CD1c-positive myeloid dendritic cell (primary cell): ENCODE data around the gene CYP19A1.

ENCODE experiments used
- DNase-seq: peaks from one replicate; pipeline ENCODE4 v3.0.0-alpha.2; 2016; ENCODE audit errors: extremely low spot score

The CYP19A1 gene

GRCh38 chr15:51325167-51325566, 13.2 kb downstream of the CYP19A1 start:
- DNase-seq: no peak

DNA sequence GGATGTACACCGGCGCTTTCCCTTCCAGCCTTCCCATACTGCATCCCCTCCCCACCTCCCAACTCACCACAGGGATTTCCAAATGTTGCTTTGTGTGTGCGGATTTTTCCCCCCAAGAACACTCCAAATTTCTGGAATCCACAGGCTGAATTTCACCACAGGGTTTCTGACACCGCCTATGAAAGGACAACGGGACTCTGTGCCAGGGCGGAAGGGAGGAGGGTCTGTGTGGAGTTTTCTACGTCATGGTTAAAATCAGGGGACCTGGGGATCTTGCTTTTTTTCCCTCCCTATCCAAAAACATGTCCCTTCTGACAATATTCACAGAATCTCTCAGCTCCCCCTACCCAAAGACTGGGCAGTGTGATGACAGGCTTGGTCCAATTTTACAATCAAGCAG, 14.6 kb downstream of the CYP19A1 start:
- DNase-seq: no peak

- DNase-seq: peak; percentile 86
These were observed 15.6 kb downstream of the CYP19A1 start for GRCh38 chr15:51322621-51323296.

- no peak for DNase-seq
These were observed 17.1 kb downstream of the CYP19A1 start for GRCh38 chr15:51321316-51321715.

- no peak for DNase-seq
These were observed 17.6 kb downstream of the CYP19A1 start for GRCh38 chr15:51320843-51321242.

DNA sequence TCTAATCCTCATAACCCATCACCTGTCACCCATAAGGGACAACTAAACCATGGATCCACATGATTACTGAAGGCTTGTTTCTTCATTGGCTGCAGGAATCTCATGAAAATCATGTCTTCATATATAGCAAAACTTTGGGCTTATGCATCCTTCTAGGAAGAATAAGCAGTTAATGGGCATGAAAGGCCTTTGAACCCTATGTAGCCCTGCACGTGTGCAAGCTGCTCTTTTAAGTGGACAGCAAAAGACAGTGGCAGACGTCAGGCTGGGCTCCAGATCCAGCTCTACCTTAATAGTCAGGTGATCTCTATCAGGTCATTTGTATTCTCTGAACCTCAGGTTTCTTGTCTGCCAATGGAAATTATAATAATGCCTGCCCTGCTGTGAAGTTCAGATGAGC, 18.9 kb downstream of the CYP19A1 start:
- DNase-seq: no peak

DNA sequence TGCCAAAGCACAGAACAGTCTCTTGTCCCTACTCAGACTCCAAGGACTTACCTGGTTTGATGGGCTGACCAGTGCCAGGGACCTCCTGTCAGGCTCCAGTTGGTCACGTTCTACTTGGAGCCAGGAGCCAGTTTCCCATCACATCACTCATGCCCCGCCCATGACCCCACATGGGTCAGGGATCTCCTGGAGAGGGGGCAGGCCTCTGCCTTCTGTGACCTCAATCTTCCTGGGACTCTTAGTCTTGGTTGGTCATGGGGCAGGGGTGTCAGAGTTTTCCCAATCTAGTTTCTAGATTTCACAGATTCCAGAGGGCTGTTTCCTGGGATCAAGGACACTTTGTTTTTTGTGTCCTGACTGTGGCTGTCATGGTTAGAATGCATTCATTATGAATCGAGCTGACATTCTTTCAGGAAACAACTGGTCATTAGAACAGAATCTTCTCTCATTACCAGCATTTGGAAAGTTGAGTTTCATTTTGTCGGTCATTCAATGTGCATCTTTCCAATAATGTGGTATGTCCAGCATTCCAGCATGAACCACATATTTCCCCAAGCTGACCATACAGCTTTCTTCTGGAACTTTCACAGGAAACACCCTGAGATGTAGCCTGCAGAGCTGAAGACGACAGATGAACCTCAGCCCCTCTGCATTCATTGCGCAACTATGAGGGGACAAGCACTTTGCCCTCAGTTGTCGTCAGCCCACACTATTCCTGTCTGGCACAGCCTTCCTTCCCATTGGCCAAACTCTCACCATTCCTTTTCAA, 19.8 kb downstream of the CYP19A1 start:
- no peak for DNase-seq

GRCh38 chr15:51316636-51317035, 21.8 kb downstream of the CYP19A1 start:
- DNase-seq: no peak

DNA sequence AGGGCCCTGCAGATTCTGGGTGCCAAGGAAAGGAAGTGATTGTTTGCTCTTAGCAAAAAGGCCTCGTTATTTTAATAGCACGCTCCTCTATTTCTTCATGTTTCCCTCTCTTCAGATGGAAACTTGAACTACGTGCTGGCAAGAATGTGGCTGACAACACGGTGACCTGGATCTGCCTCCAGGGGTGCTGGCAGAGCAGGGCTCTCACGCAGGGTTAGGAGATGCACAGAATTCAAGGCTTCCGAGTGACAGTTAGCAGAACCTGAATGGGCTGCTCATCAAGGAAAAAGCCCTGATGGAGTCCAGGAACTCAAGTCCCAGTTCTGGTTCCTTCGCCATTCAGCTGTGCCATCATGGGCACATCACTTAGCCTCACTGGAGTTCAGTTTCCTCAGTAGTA, 22.7 kb downstream of the CYP19A1 start:
- DNase-seq: no peak

DNA sequence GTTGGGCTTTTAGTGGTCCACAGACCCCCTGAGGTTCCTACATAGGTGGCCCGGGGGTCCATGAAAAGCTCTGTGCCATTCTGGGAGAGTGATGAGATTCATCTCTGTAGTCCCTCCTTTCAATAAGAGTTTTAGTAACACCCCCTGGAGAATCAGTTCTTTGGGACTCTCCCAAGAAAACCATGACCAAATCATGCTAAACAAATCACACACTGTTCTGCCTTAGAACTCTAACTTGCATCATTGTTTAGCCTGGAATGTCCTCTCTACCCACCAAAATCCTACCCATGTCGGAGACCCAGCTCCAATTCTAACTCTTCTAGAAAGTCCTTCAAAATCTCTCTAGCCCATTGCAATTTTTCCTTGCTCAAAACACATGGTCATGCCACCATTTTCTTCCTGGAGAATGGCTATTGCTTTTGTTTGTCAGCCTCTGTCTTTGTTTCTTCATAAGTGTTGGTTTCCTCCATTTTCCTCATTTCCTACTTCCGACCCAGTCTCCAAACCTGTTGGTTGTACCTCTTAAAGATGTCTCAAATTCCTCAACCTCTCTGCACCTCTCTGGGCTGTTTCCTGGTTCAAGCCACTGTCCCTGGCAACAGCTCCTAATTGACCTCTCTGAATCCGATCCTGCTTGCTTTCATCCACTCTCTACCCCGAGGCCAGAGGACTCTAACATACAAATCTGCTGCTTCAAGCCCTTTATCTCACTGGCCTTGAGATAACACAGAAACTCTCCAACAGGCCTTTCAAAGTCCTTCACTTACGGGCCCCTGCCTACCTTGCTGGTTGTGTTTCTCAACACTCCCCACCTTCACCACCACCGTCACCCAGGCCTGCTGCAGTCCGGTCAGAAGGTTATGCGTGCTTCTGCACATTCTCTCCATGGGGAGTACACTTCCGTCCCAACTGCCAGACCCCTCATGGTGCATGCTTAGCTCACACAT, 23.7 kb downstream of the CYP19A1 start:
- DNase-seq: no peak

DNA sequence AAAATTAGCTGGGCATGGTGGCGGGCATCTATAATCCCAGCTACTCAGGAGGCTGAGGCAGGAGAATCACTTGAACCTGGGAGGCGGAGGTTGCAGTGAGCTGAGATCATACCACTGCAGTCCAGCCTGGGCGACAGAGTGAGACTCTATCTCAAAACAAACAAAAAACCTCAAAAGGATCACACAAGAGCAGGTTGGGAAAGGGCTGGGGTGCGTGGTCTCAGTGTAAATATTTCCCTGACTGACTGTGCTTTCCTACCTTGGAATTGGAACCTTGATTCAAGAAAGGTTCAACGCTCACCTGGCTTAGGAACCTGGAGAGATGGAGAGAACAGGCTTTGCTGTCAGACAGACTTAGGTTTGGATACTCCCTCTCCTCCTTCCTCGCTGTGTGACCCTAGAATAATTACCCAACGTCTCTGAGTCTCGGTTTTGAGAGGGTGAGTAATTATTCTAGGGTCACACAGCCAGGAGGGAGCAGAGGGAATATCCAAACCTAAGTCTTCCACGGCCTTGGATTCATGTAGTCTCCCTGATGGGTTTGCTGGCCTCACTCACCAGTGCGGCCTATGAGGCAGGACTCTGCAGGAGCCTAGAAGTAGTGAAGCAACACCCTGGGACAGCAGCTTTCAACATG, 24.6 kb downstream of the CYP19A1 start:
- no peak for DNase-seq

DNA sequence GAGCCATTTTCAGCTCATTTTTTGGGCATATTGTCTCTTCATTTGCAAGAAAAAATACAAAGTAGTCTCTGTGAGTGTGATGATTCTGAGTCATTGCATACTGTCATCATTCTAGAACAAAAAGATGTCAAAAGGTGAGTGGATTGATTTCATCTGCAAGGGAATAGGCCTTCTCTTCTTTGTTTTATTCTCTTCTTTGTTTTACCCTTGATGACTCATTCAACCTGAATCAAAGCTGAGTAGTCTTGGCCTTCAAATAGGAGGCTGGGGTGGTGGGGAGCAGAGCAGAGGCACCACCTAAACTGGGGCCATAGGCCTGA, 25.4 kb downstream of the CYP19A1 start:
- no peak for DNase-seq

GRCh38 chr15:51312166-51313073, 26.0 kb downstream of the CYP19A1 start:
- DNase-seq: no peak

GRCh38 chr15:51311510-51311909, 26.9 kb downstream of the CYP19A1 start:
- no peak for DNase-seq

- DNase-seq: no peak
These were observed 28.3 kb downstream of the CYP19A1 start for GRCh38 chr15:51310064-51310463.

DNA sequence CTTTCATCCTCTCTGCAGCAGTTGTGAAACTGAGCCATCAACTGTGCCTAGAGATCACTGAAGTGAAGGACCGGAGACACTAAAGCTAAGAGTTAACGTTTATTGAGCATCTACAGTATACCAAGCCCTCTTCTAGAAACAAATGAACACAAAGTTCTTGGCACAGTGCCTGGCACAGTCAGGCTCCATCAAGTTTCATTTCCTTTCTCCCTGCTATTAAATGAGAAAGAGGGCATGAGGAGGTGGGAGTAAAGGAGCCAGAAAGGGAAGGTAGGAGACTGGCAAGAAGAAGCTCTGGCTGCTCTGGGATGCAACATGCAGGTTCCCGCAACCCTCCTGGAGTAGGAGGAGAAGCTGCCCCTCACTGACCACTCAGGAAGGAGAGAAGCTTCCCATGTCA, 30.6 kb downstream of the CYP19A1 start:
- DNase-seq: peak; percentile 44

DNA sequence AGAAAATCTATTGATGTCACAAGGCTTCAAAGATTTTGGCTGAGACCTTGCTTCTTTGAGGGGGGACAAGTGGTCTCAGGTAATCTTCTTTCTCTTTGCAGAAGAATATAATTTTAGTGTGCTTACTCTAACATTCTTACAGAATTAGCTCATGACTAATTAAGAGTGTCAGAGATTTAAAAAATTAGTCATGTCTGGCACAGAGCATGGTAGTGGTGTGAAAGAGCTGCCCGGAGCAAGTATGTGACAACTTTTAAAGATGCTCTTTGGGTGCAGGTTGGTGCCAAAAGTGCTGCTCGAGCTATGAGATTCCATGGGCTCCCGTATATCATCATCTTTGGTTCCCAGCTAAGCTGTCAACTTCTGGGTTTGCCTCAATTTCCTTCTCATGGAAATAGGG, 31.1 kb downstream of the CYP19A1 start:
- no peak for DNase-seq

DNA sequence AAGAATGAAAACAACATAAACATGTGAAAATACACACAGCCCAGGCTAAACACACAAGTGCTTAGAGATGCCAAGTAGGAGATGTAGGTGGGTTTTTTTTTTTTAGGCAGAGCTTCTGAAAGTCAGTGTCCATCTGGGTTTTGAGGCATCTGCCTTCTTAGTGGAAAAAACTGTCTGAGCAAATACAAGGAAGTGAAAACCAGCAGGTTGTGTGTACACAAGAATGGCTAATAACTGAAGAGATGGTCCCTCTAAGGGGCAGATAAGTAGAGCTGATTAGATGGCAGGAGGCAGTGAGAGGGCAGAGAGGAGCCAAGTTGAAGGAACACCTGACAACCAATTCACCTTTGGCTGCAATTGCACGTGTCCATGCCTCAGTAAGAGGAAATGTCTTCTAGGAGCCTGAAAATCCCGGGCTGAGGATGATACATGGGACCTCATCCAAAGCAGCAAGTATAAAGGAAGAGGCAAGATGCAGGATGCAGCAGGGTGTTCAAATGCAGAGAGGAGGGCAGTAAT, 34.9 kb downstream of the CYP19A1 start:
- DNase-seq: peak; percentile 11

GRCh38 chr15:51302480-51302879, 35.9 kb downstream of the CYP19A1 start:
- DNase-seq: no peak

GRCh38 chr15:51299187-51300015, 39.0 kb downstream of the CYP19A1 start:
- DNase-seq: no peak
